ENCODE results near the gene RELT. TPM values are rescaled to one million over a fixed set of nuclear protein-coding genes. Genes with fewer than 3 reads are reported as not detected.

The RELT gene
- total RNA-seq, 1 donor from 2014 or later = 5.2 TPM

DNA sequence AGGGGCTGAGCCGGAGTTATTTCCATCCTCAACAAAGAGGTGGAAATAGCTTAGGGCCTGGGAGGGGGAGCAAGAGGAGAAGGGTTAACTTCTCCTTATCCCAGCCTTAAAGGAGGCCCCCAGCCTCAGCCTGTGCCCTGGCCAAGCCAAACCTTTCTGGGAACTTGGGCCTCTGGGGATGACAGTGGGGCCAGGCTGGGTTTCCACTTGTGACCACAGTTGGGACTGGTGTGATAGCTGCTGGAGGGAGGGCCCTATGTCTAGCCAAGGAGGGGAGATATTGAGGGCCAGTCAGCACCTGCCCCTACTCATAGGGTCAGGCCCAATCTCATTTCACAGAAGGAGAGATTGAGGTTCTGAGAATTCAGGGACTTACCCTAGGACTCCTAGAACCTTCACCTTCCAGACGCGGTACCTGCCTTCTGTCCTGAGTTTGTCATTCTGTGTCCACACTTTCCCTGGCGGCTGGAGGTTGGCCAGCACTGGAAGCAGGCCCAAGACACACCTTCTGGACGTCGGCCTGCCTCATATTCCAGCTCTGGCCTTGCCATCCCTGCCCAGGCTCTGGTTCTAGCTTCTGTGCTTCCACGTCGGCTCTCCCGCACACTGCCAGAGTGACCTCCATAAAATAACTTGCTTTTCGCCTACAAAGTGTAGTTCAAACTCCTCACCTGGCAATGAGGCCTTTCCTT is 3.1 kb downstream of the RELT start:
- Mint-ChIP-seq H3K36me3 (ENCODE audit: low read depth, unreplicated experiment) (no peaks in the 10 kb centered on the region), H3K9me3 (ENCODE audit: unreplicated experiment) (no peaks in the 10 kb centered on the region), H3K4me1 (ENCODE audit: low read depth, unreplicated experiment) (peaks cover 3% of the 10 kb centered on the region), H3K27ac (ENCODE audit: unreplicated experiment) (no peak overlapping the region), H3K4me3 (ENCODE audit: unreplicated experiment) (no peak overlapping the region), H3K27me3 (ENCODE audit: low read depth, unreplicated experiment) (no peaks in the 10 kb centered on the region)
- DNase-seq (ENCODE audit: low read depth) (no peak), FAIRE-seq (no peak)
- Histone ChIP-seq H2AFZ (ENCODE audit: low read depth, low read length) (no peak overlapping the region), H3K4me3 (ENCODE audit: insufficient read depth, low read depth, low read length) (no peak overlapping the region), H3K27ac (ENCODE audit: low read depth, low read length) (no peak overlapping the region), H4K20me1 (ENCODE audit: insufficient read depth, low read length) (peaks cover 67% of the 10 kb centered on the region), H3K9ac (ENCODE audit: low read length) (no peak overlapping the region), H3K4me2 (ENCODE audit: low read length) (no peak overlapping the region), H3K9me3 (ENCODE audit: insufficient read depth, low read depth, low read length) (no peaks in the 10 kb centered on the region), H3K4me1 (ENCODE audit: insufficient read depth, low read length) (peaks cover 8% of the 10 kb centered on the region), H3K36me3 (ENCODE audit: insufficient read depth, low read length) (no peaks in the 10 kb centered on the region), H3K27me3 (ENCODE audit: insufficient read depth, low read length) (no peaks in the 10 kb centered on the region), H3K79me2 (ENCODE audit: insufficient read depth, low read length) (peaks cover 78% of the 10 kb centered on the region)
- TF ChIP-seq, protein P1, sequence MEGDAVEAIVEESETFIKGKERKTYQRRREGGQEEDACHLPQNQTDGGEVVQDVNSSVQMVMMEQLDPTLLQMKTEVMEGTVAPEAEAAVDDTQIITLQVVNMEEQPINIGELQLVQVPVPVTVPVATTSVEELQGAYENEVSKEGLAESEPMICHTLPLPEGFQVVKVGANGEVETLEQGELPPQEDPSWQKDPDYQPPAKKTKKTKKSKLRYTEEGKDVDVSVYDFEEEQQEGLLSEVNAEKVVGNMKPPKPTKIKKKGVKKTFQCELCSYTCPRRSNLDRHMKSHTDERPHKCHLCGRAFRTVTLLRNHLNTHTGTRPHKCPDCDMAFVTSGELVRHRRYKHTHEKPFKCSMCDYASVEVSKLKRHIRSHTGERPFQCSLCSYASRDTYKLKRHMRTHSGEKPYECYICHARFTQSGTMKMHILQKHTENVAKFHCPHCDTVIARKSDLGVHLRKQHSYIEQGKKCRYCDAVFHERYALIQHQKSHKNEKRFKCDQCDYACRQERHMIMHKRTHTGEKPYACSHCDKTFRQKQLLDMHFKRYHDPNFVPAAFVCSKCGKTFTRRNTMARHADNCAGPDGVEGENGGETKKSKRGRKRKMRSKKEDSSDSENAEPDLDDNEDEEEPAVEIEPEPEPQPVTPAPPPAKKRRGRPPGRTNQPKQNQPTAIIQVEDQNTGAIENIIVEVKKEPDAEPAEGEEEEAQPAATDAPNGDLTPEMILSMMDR (IDR thresholded peaks at IDR 0.05; ENCODE audit: insufficient read depth, low read depth, low read length) = no peak
- no peak for TF ChIP-seq EZH2 (IDR thresholded peaks at IDR 0.05; ENCODE audit: insufficient read depth, low read length)

DNA sequence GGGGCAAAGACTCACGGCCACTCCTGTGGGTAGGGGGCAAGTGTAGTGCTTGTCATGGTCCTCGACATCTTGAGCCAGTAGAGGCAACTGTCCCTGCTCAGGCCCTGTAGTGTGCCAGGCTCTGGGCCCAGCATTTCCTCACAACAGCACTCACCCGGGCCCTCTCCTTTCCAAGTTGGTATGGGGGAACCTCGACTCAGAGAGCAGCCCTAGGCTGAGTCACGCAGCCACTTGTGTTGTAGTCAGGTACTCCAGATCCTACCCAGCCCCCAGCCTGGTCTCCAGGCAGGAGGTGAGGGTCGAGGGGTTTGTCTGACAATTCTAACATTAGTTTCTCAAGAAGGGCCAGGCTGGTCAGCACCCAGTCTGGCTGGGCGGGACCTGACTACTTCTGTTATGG is 4.1 kb downstream of the RELT start:
- Histone ChIP-seq H3K79me2 (ENCODE audit: insufficient read depth, low read length) (peaks cover 87% of the 10 kb centered on the region), H3K36me3 (ENCODE audit: insufficient read depth, low read length) (no peaks in the 10 kb centered on the region), H4K20me1 (ENCODE audit: insufficient read depth, low read length) (peaks cover 77% of the 10 kb centered on the region), H3K9me3 (ENCODE audit: insufficient read depth, low read depth, low read length) (no peaks in the 10 kb centered on the region), H3K27ac (ENCODE audit: low read depth, low read length) (no peak overlapping the region), H3K4me2 (ENCODE audit: low read length) (no peak overlapping the region), H3K4me1 (ENCODE audit: insufficient read depth, low read length) (peaks cover 11% of the 10 kb centered on the region), H2AFZ (ENCODE audit: low read depth, low read length) (no peak overlapping the region), H3K27me3 (ENCODE audit: insufficient read depth, low read length) (no peaks in the 10 kb centered on the region), H3K4me3 (ENCODE audit: insufficient read depth, low read depth, low read length) (no peak overlapping the region), H3K9ac (ENCODE audit: low read length) (no peak overlapping the region)
- no peaks in the 10 kb centered on the region for H3K36me3 Mint-ChIP-seq (ENCODE audit: low read depth, unreplicated experiment)
- H3K4me1 Mint-ChIP-seq (ENCODE audit: low read depth, unreplicated experiment) = peaks cover 4% of the 10 kb centered on the region
- no peak overlapping the region for H3K27ac Mint-ChIP-seq (ENCODE audit: unreplicated experiment)
- H3K27me3 Mint-ChIP-seq (ENCODE audit: low read depth, unreplicated experiment) = no peaks in the 10 kb centered on the region
- no peak overlapping the region for H3K4me3 Mint-ChIP-seq (ENCODE audit: unreplicated experiment)
- FAIRE-seq = no peak
- H3K9me3 Mint-ChIP-seq (ENCODE audit: unreplicated experiment) = no peaks in the 10 kb centered on the region
- no peak for DNase-seq (ENCODE audit: low read depth)
- TF ChIP-seq EZH2 (IDR thresholded peaks at IDR 0.05; ENCODE audit: insufficient read depth, low read length) = no peak
- TF ChIP-seq, protein P1 (IDR thresholded peaks at IDR 0.05; ENCODE audit: insufficient read depth, low read depth, low read length) = no peak

DNA sequence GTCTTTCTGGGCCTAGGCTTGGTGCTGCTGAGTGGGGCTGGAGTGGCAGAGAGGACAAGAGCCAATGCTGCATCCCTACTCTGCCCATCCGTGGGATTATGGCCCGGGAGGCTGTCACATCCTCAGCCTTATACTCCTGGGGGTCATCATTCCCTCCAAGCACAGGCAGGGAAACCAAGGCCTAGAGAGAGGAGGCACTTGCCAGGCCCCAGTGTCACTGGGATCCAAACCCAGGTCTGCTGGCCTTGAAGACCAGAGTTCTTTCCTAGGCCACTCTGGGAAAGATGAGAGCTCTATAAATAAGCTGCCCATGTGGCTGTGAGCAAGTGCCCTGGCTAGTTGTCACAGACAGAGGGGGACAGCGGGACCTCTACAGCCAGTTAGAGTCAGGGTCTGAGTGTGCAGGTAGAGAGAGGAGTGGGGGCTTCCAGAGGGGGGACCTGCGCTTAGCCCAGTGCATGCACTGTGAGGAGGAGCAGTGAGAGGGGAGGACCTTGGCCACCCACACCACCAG is 4.8 kb downstream of the RELT start:
- Mint-ChIP-seq H3K4me3 (ENCODE audit: unreplicated experiment) (no peak overlapping the region), H3K36me3 (ENCODE audit: low read depth, unreplicated experiment) (no peaks in the 10 kb centered on the region), H3K27ac (ENCODE audit: unreplicated experiment) (no peak overlapping the region), H3K9me3 (ENCODE audit: unreplicated experiment) (no peaks in the 10 kb centered on the region), H3K4me1 (ENCODE audit: low read depth, unreplicated experiment) (peaks cover 9% of the 10 kb centered on the region), H3K27me3 (ENCODE audit: low read depth, unreplicated experiment) (no peaks in the 10 kb centered on the region)
- Histone ChIP-seq H3K4me2 (ENCODE audit: low read length) (no peak overlapping the region), H3K4me1 (ENCODE audit: insufficient read depth, low read length) (peaks cover 14% of the 10 kb centered on the region), H3K9ac (ENCODE audit: low read length) (no peak overlapping the region), H2AFZ (ENCODE audit: low read depth, low read length) (no peak overlapping the region), H3K27ac (ENCODE audit: low read depth, low read length) (no peak overlapping the region), H3K4me3 (ENCODE audit: insufficient read depth, low read depth, low read length) (no peak overlapping the region), H3K27me3 (ENCODE audit: insufficient read depth, low read length) (no peaks in the 10 kb centered on the region), H4K20me1 (ENCODE audit: insufficient read depth, low read length) (peaks cover 83% of the 10 kb centered on the region), H3K9me3 (ENCODE audit: insufficient read depth, low read depth, low read length) (no peaks in the 10 kb centered on the region), H3K36me3 (ENCODE audit: insufficient read depth, low read length) (no peaks in the 10 kb centered on the region), H3K79me2 (ENCODE audit: insufficient read depth, low read length) (peaks cover 93% of the 10 kb centered on the region)
- no peak for DNase-seq (ENCODE audit: low read depth)
- FAIRE-seq = no peak
- TF ChIP-seq, protein P1 (IDR thresholded peaks at IDR 0.05; ENCODE audit: insufficient read depth, low read depth, low read length) = no peak

Data from astrocyte (in vitro differentiated cells and primary cell).